HCT116 (cell line): ENCODE data around the gene KHK.

Experiments
- JUND ChIP-seq: IDR thresholded peaks from 2 replicates; pipeline ENCODE4 v1.6.1; 2012
- POLR2A ChIP-seq: IDR thresholded peaks from 2 replicates; pipeline ENCODE4 v1.7.0; 2011; ENCODE audit warnings: borderline replicate concordance; ENCODE audit not compliant: insufficient read depth, insufficient read length; ENCODE audit errors: extremely low read depth
- ZNF274 ChIP-seq: fragments of 200-500 bp; sonication (Bioruptor generic); IDR thresholded peaks from 2 replicates; pipeline ENCODE4 v1.6.1; 2014; ENCODE audit warnings: mild to moderate bottlenecking, low read depth, low read length, inconsistent platforms

DNA sequence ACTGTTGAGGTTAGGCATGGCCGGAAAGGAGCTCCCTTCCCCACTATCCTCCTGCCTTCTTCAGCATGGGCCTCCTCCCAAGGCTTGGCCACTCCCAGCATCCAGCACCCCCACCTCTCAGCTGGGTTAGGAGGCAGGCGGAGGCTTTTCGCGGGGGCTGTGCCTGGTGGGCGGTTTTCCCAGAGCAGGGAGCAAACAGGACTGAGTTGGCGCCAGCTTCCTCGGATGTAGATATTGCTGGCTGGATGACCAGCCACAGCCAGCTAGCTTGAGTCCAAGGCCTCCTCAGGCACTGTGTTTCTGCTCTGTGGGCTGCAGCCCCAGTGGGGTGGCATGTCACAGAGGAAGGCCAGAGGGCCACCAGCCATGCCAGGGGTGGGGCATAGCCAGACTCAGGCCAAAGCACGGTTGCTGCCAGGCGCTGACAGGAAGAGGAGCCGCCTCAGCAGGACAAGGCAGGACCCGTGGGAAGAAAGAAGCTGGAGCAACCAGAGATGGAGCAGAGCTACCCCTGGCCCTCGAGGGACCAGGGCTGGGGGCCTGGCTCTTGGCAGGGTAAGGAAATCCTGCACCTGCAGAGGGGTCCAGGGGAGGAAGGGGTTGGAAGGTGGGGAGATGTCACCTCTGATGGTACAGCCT is 62.3 kb downstream of the KHK start, which contains the start of gene TCF23:
- no peak for TF ChIP-seq JUND
- no peak for TF ChIP-seq ZNF274
- no peak for TF ChIP-seq POLR2A
